HepG2 (cell line): ENCODE data around the gene NFS1. TPM values are rescaled to one million over a fixed set of nuclear protein-coding genes. Genes with fewer than 3 reads are reported as not detected.

Experiments
- ARNT ChIP-seq: fragments of 450-650 bp; IDR thresholded peaks from 2 replicates; pipeline ENCODE4 v1.6.1; 2017
- DNMT3B ChIP-seq: conservative IDR thresholded peaks from 2 replicates; pipeline ENCODE4 v1.6.1; 2016; ENCODE audit warnings: missing biosample characterization, control low read depth
- FOSL1 ChIP-seq: sonication (generic); formaldehyde crosslinking; IDR thresholded peaks from 2 replicates; pipeline ENCODE4 v1.9.0; 2021; ENCODE audit warnings: missing genetic modification reagents, borderline replicate concordance
- FOXA3 ChIP-seq: IDR thresholded peaks from 2 replicates; pipeline ENCODE4 v1.6.1; 2016; ENCODE audit warnings: missing genetic modification reagents, missing compliant biosample characterization
- FOXO1 ChIP-seq: sonication (generic); formaldehyde crosslinking; IDR thresholded peaks from 2 replicates; pipeline ENCODE4 v1.4.0; 2020; ENCODE audit warnings: missing genetic modification reagents
- HDAC6 ChIP-seq: fragments of 200-600 bp; sonication (generic); IDR thresholded peaks from 2 replicates; pipeline ENCODE4 v1.7.0; 2017; ENCODE audit warnings: mild to moderate bottlenecking, antibody characterized with exemption, low read length, low read depth
- HOXA9 ChIP-seq: sonication (generic); formaldehyde crosslinking; IDR thresholded peaks from 2 replicates; pipeline ENCODE4 v1.8.1; 2022; ENCODE audit warnings: missing genetic modification reagents, mild to moderate bottlenecking, moderate library complexity, borderline replicate concordance
- KAT8 ChIP-seq: IDR thresholded peaks from 2 replicates; pipeline ENCODE4 v1.6.1; 2016; ENCODE audit warnings: missing genetic modification reagents, missing compliant biosample characterization
- PCBP2 ChIP-seq: fragments of 200-400 bp; formaldehyde crosslinking; optimal IDR thresholded peaks from 2 replicates; pipeline ENCODE3; 2018; ENCODE audit warnings: low read length, low read depth; ENCODE audit not compliant: poor library complexity, severe bottlenecking
- SAFB2 ChIP-seq: sonication (generic); formaldehyde crosslinking; IDR thresholded peaks from 2 replicates; pipeline ENCODE4 v1.5.1; 2020; ENCODE audit warnings: missing genetic modification reagents, low read depth, mild to moderate bottlenecking, borderline replicate concordance
- SIX4 ChIP-seq: sonication (generic); formaldehyde crosslinking; IDR thresholded peaks from 2 replicates; pipeline ENCODE4 v1.4.0; 2020; ENCODE audit warnings: missing genetic modification reagents
- SMAD3 ChIP-seq: sonication (generic); formaldehyde crosslinking; IDR thresholded peaks from 2 replicates; pipeline ENCODE4 v1.4.0; 2020; ENCODE audit warnings: missing genetic modification reagents
- TBP ChIP-seq: sonication (generic); formaldehyde crosslinking; IDR thresholded peaks from 2 replicates; pipeline ENCODE4 v1.5.0; 2020; ENCODE audit warnings: missing genetic modification reagents
- TCF12 ChIP-seq, 2 experiments: fragments of 450-650 bp in 1 of 2; sonication (generic) in 1 of 2; formaldehyde crosslinking in 1 of 2; IDR thresholded peaks; 2 replicates each; pipeline versions ENCODE4 v1.6.1 to v1.8.0; 2017 to 2022; ENCODE audit warnings: antibody characterized with exemption in 1 of 2, mild to moderate bottlenecking in 1 of 2, missing genetic modification reagents in 1 of 2, moderate library complexity in 1 of 2
- ZMYM3 ChIP-seq: sonication (generic); formaldehyde crosslinking; IDR thresholded peaks from 2 replicates; pipeline ENCODE4 v1.5.1; 2020; ENCODE audit warnings: mild to moderate bottlenecking, missing genetic modification reagents
- ZNF20 ChIP-seq: sonication (generic); formaldehyde crosslinking; IDR thresholded peaks from 2 replicates; pipeline ENCODE4 v1.4.0; 2020; ENCODE audit warnings: mild to moderate bottlenecking, moderate library complexity, missing genetic modification reagents
- ZNF251 ChIP-seq: sonication (generic); formaldehyde crosslinking; IDR thresholded peaks from 2 replicates; pipeline ENCODE4 v1.9.0; 2021; ENCODE audit warnings: mild to moderate bottlenecking, missing genetic modification reagents
- ZNF354B ChIP-seq: sonication (generic); formaldehyde crosslinking; IDR thresholded peaks from 2 replicates; pipeline ENCODE4 v1.8.0; 2022; ENCODE audit warnings: mild to moderate bottlenecking, missing genetic modification reagents
- ZNF44 ChIP-seq: sonication (generic); formaldehyde crosslinking; IDR thresholded peaks from 2 replicates; pipeline ENCODE4 v1.5.1; 2020; ENCODE audit warnings: mild to moderate bottlenecking, missing genetic modification reagents
- ZNF501 ChIP-seq: sonication (generic); formaldehyde crosslinking; IDR thresholded peaks from 2 replicates; pipeline ENCODE4 v1.5.1; 2020; ENCODE audit warnings: mild to moderate bottlenecking, moderate library complexity, missing genetic modification reagents
- ZNF556 ChIP-seq: sonication (generic); formaldehyde crosslinking; IDR thresholded peaks from 2 replicates; pipeline ENCODE4 v1.4.0; 2020; ENCODE audit warnings: mild to moderate bottlenecking, missing genetic modification reagents, borderline replicate concordance
- ZNF772 ChIP-seq: sonication (generic); formaldehyde crosslinking; IDR thresholded peaks from 2 replicates; pipeline ENCODE4 v1.5.0; 2020; ENCODE audit warnings: mild to moderate bottlenecking, missing genetic modification reagents
- ZNF816 ChIP-seq: sonication (generic); formaldehyde crosslinking; IDR thresholded peaks from 2 replicates; pipeline ENCODE4 v1.8.0; 2022; ENCODE audit warnings: missing genetic modification reagents, mild to moderate bottlenecking, borderline replicate concordance
- ZNF839 ChIP-seq: sonication (generic); formaldehyde crosslinking; IDR thresholded peaks from 2 replicates; pipeline ENCODE4 v1.4.0; 2020; ENCODE audit warnings: missing genetic modification reagents, mild to moderate bottlenecking, borderline replicate concordance
- ZSCAN31 ChIP-seq: sonication (generic); formaldehyde crosslinking; IDR thresholded peaks from 2 replicates; pipeline ENCODE4 v1.5.0; 2020; ENCODE audit warnings: low read depth, mild to moderate bottlenecking, missing genetic modification reagents
- polyA plus RNA-seq, 8 experiments: library from polyadenylated mRNA; depleted of rRNA in 3 of 8; stranded (reverse) in 7 of 8; unstranded in 1 of 8; fragments of >200 nt; fragmentation: Illumina TruSeq in 4 of 8; extraction: Trizol in 4 of 8; gene quantifications; 2 replicates each; pipeline versions ENCODE4 v1.2.1 to v1.2.3, GENCODE V29; 2011 to 2016; ENCODE audit warnings: low read depth in 4 of 8, missing spikeins in 1 of 8, mixed read lengths in 1 of 8; ENCODE audit not compliant: insufficient read depth in 1 of 8
- total RNA-seq, 5 experiments: library from RNA; depleted of rRNA; stranded (reverse); fragments of >200 nt; fragmentation: Illumina TruSeq; extraction: Trizol; gene quantifications; 2 replicates each; pipeline ENCODE4 v1.2.3, GENCODE V29; 2016; ENCODE audit warnings: low read depth in 1 of 5
- TF ChIP-seq, protein P1 (sequence below): sonication (generic); formaldehyde crosslinking; IDR thresholded peaks from 2 replicates; pipeline ENCODE4 v1.4.0; 2020; ENCODE audit warnings: missing genetic modification reagents, borderline replicate concordance
- TF ChIP-seq, protein P2 (sequence below): IDR thresholded peaks from 2 replicates; pipeline ENCODE4 v1.6.1; 2012; ENCODE audit warnings: low read depth, low read length, improper control_type of control experiment

NFS1 gene
- total and polyA plus RNA-seq, 2 of the 13 experiments (the other 11 are each of a cell fraction or from before 2014, with no cell fraction given), result 65.9 to 88.1 TPM

DNA sequence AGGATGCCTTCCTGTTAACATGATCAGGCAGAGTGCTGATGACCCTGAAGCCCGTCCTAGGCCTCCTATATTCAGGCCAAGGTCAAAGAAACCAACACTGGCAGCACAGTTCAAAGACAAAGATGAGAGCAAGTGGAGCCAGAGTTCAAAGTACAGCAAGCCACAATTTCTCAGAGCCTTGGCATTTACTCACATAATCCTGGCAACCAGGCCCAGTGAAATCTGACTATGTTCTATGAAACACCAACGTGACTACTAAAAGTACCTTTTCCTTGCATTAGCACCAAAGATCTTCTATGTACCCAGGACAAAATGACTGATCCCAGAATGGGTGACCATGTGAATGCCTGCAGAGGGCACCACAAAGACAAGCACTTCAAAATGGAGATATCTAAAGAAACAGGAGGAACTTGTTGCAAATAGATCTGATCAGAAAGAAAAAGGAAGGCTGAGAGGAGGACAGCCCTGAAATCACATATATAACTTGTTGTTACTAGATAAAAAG, 3.9 kb downstream of the NFS1 start (continued):
- TF ChIP-seq, protein P1, sequence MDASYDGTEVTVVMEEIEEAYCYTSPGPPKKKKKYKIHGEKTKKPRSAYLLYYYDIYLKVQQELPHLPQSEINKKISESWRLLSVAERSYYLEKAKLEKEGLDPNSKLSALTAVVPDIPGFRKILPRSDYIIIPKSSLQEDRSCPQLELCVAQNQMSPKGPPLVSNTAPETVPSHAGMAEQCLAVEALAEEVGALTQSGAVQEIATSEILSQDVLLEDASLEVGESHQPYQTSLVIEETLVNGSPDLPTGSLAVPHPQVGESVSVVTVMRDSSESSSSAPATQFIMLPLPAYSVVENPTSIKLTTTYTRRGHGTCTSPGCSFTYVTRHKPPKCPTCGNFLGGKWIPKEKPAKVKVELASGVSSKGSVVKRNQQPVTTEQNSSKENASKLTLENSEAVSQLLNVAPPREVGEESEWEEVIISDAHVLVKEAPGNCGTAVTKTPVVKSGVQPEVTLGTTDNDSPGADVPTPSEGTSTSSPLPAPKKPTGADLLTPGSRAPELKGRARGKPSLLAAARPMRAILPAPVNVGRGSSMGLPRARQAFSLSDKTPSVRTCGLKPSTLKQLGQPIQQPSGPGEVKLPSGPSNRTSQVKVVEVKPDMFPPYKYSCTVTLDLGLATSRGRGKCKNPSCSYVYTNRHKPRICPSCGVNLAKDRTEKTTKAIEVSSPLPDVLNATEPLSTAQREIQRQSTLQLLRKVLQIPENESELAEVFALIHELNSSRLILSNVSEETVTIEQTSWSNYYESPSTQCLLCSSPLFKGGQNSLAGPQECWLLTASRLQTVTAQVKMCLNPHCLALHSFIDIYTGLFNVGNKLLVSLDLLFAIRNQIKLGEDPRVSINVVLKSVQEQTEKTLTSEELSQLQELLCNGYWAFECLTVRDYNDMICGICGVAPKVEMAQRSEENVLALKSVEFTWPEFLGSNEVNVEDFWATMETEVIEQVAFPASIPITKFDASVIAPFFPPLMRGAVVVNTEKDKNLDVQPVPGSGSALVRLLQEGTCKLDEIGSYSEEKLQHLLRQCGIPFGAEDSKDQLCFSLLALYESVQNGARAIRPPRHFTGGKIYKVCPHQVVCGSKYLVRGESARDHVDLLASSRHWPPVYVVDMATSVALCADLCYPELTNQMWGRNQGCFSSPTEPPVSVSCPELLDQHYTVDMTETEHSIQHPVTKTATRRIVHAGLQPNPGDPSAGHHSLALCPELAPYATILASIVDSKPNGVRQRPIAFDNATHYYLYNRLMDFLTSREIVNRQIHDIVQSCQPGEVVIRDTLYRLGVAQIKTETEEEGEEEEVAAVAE, result no peak
- no peak for TF ChIP-seq ZNF839 (CRISPR knock-in tag)
- TF ChIP-seq ZNF44, result no peak
- no peak for TF ChIP-seq ZNF20 (CRISPR knock-in tag)
- TF ChIP-seq SAFB2, result no peak
- no peak for TF ChIP-seq HOXA9 (CRISPR knock-in tag)
- TF ChIP-seq PCBP2, result no peak
- TF ChIP-seq FOXO1 (CRISPR knock-in tag), result peak; percentile 60; the same call in 1 of the 2 replicates
- TF ChIP-seq ZNF556 (CRISPR knock-in tag), result peak; percentile 79; the same call in 1 of the 2 replicates
- TF ChIP-seq DNMT3B, result no peak
- no peak for TF ChIP-seq ZNF354B (CRISPR knock-in tag)
- peak; percentile 75; the same call in 1 of the 2 replicates for TF ChIP-seq SMAD3
- TF ChIP-seq TBP (CRISPR knock-in tag), result no peak
- TF ChIP-seq TCF12 (IDR thresholded peaks at IDR 0.05), result no peak
- TF ChIP-seq TCF12 (CRISPR knock-in tag; IDR thresholded peaks at IDR 0.05), result no peak
- TF ChIP-seq ARNT, result no peak
- TF ChIP-seq HDAC6, result no peak
- TF ChIP-seq, protein P2, sequence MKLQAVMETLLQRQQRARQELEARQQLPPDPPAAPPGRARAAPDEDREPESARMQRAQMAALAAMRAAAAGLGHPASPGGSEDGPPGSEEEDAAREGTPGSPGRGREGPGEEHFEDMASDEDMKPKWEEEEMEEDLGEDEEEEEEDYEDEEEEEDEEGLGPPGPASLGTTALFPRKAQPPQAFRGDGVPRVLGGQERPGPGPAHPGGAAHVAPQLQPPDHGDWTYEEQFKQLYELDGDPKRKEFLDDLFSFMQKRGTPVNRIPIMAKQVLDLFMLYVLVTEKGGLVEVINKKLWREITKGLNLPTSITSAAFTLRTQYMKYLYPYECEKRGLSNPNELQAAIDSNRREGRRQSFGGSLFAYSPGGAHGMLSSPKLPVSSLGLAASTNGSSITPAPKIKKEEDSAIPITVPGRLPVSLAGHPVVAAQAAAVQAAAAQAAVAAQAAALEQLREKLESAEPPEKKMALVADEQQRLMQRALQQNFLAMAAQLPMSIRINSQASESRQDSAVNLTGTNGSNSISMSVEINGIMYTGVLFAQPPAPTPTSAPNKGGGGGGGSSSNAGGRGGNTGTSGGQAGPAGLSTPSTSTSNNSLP, result no peak
- TF ChIP-seq ZNF251 (CRISPR knock-in tag), result no peak
- TF ChIP-seq KAT8 (CRISPR knock-in tag), result no peak
- 0 out of 2 replicates have a peak, but pooled peaks have one; percentile 54 for TF ChIP-seq SIX4 (CRISPR knock-in tag)
- no peak for TF ChIP-seq FOSL1
- peak; percentile 52 for TF ChIP-seq ZMYM3
- 0 out of 2 replicates have a peak, but pooled peaks have one; percentile 58 for TF ChIP-seq ZNF772 (CRISPR knock-in tag)
- 0 out of 2 replicates have a peak, but pooled peaks have one; percentile 1 for TF ChIP-seq FOXA3 (CRISPR knock-in tag)
- TF ChIP-seq ZNF501 (CRISPR knock-in tag), result no peak
- no peak for TF ChIP-seq ZNF816 (CRISPR knock-in tag)
- no peak for TF ChIP-seq ZSCAN31 (CRISPR knock-in tag)
